Stimulated activated CD4-positive, alpha-beta T cell treated with anti-CD3 and anti-CD28 coated beads, Interleukin-12 subunit alpha, Interleukin-12 subunit beta, amount 100 ng/mL, for 48 hours (primary cell): ENCODE results near the gene LMO2.
"Not testable (repeated sequence)": the region's sequence is repeated elsewhere in the genome, so short reads cannot be mapped to it uniquely, and the experiment has no call there.

Experiments
- DNase-seq, 3 donors: peaks; one replicate each; pipeline ENCODE4 v3.0.0-alpha.2; 2020; ENCODE audit warnings: low read depth in 2 of 3, low spot score in 1 of 3

Gene LMO2

DNA sequence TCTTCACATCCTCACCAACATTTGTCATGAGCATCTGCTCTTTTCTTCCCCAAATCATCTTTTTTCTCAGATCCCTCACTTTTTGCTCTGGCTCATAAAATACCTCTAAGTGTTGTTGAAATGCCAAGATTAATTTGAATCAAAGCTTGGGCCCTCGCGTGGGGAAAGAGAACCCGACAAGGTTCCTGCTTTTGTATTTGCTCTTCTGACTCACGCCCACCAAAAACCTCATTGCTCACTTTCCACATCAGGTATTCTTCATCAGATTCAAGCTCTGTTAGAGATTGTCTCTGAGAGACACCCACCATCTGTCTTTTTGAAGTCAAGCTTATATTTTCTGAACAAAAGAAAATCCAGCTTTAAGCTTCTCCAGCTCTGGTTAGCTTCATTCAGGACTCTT, 64.7 kb downstream of the LMO2 start:
- DNase-seq: no peak

DNA sequence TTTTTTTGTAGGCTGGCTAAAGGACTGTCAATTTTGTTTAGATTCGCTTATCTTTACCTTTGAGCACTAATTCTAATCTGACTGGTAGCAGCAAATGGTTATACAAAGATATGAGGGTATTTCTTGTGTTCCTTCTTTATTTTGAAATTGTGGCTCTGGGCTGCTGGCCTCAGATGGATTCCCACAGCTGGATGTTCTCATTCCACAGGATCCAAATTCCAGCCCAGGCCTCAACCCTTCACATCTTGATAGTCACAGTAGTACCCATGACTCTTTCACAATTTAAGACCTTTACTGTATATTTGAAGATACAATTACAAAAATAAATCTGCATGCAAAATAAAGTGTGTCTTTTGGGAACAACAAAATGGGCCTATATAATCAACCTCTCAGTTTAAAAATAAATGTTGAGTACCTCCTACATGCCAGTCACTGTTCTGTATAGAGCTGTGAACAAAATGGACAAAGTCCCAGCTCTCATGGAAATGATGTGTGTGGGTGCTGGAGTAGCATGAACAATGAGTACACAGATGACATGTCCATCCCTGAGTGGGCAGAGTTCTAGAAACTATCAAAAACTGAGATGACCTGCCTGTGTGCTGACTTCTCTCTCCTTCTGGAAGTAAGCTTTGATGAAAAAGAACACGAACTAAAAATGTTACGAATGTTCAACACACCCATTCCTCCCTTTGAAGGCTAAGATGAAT, 65.9 kb downstream of the LMO2 start:
- DNase-seq: no peak

GRCh38 chr11:33822981-33823380, 68.9 kb downstream of the LMO2 start:
- not testable (repeated sequence) for DNase-seq

- DNase-seq: no peak
Measured at GRCh38 chr11:33819278-33820035, 72.4 kb downstream of the LMO2 start.
